Body of pancreas (tissue), 4 donors: ENCODE measurements around the gene TENT4B. TPM values are rescaled to one million over a fixed set of nuclear protein-coding genes. Genes with fewer than 3 reads are reported as not detected.

Source experiments
- ATAC-seq: fragments of 150-250 bp; one replicate; pipeline ENCODE4 v1.9.1; 2016
- DNase-seq, 4 donors: peaks; one replicate each; pipeline ENCODE4 v3.0.0-alpha.2; 2019
- H3K27ac ChIP-seq, 4 donors: fragments of 200-600 bp; sonication (generic); 1 replicate in 3 of 4; 2 replicates in 1 of 4; pipeline versions ENCODE4 v1.5.1 to v1.6.1; 2016 to 2019; ENCODE audit warnings: mild to moderate bottlenecking in 1 of 4, mixed read lengths in 1 of 4, moderate library complexity in 1 of 4
- H3K27me3 ChIP-seq, 2 donors: fragments of 200-600 bp; sonication (generic); one replicate each; pipeline ENCODE4 v1.6.0; 2016; ENCODE audit warnings: mild to moderate bottlenecking in 1 of 2
- H3K36me3 ChIP-seq, 2 donors: fragments of 200-600 bp; sonication (generic); replicated peaks in 1 of 2; 2 replicates each; pipeline ENCODE4 v1.5.1; 2016; ENCODE audit warnings: low read depth in 2 of 2; ENCODE audit not compliant: insufficient read depth in 1 of 2
- H3K4me1 ChIP-seq: fragments of 200-600 bp; sonication (generic); one replicate; pipeline ENCODE4 v1.6.0; 2016
- H3K4me3 ChIP-seq, 2 donors: fragments of 200-600 bp; sonication (generic); 1 replicate in 1 of 2; 2 replicates in 1 of 2; pipeline ENCODE4 v1.5.1; 2016 to 2019
- H3K9me3 ChIP-seq, 3 donors: fragments of 200-600 bp; sonication (generic); 1 replicate in 2 of 3; 2 replicates in 1 of 3; pipeline ENCODE4 v1.5.1; 2016
- POLR2A ChIP-seq, 3 donors: fragments of 450-650 bp; IDR thresholded peaks; one replicate each; pipeline ENCODE4 v1.6.1; 2016; ENCODE audit warnings: antibody characterized with exemption in 3 of 3, mild to moderate bottlenecking in 2 of 3
- WGBS, 2 donors: methylation state at CpG; one replicate each; pipeline ENCODE4 v1.1.5; 2017; 5-methylcytosine and 5-hydroxymethylcytosine counted together
- intact Hi-C: fragments of 100-400 bp; cut with DNase I; formaldehyde crosslinking; loops from one replicate; pipeline ENCODE4 v1.15.1; 2023
- total RNA-seq, 2 donors: library from RNA; depleted of rRNA; stranded (reverse); fragments of >200 nt; gene quantifications; one replicate each; pipeline ENCODE4 v1.1.0, GENCODE V29; 2016
- TF ChIP-seq, protein P1 (sequence below), 7 experiments: fragments of 450-650 bp in 4 of 7; fragments of 200-600 bp in 3 of 7; sonication (generic) in 3 of 7; IDR thresholded peaks; one replicate each; pipeline ENCODE4 v1.5.1; 2016 to 2019; ENCODE audit warnings: antibody characterized with exemption in 7 of 7

The TENT4B gene
- total RNA-seq, 2 donors from 2014 or later, result 2.0 to 7.0 TPM

DNA sequence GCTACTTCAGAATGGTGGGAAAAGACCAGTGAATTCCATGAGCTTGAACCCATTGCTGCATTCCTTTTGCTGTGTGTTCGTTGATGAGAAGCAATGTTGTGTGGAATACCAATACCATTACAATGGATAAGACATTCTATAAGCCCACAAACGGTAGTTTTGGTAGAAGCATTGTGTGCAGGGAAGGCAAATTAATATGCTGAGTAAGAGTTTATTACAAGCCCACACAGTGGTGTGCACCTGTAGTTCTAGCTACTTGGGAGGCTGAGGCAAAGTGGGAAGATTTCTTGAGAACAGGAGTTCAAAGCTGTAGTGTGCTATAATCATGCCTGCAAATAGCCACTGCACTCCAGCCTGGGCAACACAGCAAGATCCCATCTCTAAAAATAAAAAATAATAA is 19.9 kb upstream of the TENT4B start:
- Histone ChIP-seq H3K4me3 (no peak overlapping the region), H3K27ac (no peak overlapping the region), H3K9me3 (no peaks in the 10 kb centered on the region), H3K4me1 (no peaks in the 10 kb centered on the region), H3K36me3 (no peaks in the 10 kb centered on the region), H3K27me3 (no peaks in the 10 kb centered on the region)
- TF ChIP-seq, protein P1, sequence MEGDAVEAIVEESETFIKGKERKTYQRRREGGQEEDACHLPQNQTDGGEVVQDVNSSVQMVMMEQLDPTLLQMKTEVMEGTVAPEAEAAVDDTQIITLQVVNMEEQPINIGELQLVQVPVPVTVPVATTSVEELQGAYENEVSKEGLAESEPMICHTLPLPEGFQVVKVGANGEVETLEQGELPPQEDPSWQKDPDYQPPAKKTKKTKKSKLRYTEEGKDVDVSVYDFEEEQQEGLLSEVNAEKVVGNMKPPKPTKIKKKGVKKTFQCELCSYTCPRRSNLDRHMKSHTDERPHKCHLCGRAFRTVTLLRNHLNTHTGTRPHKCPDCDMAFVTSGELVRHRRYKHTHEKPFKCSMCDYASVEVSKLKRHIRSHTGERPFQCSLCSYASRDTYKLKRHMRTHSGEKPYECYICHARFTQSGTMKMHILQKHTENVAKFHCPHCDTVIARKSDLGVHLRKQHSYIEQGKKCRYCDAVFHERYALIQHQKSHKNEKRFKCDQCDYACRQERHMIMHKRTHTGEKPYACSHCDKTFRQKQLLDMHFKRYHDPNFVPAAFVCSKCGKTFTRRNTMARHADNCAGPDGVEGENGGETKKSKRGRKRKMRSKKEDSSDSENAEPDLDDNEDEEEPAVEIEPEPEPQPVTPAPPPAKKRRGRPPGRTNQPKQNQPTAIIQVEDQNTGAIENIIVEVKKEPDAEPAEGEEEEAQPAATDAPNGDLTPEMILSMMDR (IDR thresholded peaks at IDR 0.05), result no peak
- no peak for TF ChIP-seq POLR2A (IDR thresholded peaks at IDR 0.05)
- intact Hi-C loops, result no loop called here
- ATAC-seq, result no peak
- no peak for DNase-seq
- WGBS, 2 donors, result 18 to 23% methylated on average over 2 of the region's 2 CpGs

DNA sequence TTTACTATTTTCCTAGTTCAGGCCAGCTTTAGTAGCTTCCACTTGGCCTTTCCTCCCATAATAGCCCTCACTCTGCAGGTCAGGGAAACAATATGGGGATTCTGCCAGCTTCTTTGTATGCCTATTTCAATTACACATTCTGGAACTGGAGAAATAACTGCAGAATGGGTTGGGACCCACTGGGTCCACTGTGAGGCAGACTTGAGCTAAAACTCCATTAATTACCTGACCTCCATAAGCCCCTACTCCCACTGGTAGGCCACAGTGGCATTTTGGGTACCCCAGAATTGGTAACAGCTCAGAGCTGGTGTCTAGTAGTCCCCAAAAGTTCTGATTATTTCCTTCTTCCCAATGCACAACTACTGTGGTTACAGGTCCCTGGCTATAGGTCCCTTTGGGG is 16.7 kb upstream of the TENT4B start:
- intact Hi-C loops, result no loop called here
- Histone ChIP-seq H3K4me1 (no peaks in the 10 kb centered on the region), H3K9me3 (no peaks in the 10 kb centered on the region), H3K27me3 (no peaks in the 10 kb centered on the region), H3K36me3 (no peaks in the 10 kb centered on the region), H3K4me3 (no peak overlapping the region), H3K27ac (no peak overlapping the region)
- ATAC-seq (no peak), DNase-seq (no peak)
- TF ChIP-seq, protein P1 (IDR thresholded peaks at IDR 0.05), result no peak
- no peak for TF ChIP-seq POLR2A (IDR thresholded peaks at IDR 0.05)

DNA sequence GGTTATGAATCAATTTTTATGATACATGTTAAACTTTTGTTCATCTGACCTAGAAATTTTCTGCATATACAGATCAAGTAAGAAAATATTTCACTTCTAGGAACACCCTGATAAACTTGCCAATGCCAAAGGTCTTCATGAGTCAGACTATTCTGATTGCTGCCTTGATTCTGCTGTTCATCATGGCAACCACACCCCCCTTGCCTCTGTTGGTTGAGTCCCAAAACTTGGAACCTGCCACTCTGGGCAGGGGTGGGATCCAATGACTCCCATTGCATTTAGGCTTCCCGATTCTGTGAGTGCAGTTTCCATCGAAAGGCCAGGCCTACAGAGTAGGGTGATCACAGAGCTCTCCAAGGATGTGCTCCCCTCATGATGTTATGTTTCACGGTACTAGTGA is 15.8 kb upstream of the TENT4B start:
- Histone ChIP-seq H3K4me3 (no peak overlapping the region), H3K9me3 (no peaks in the 10 kb centered on the region), H3K4me1 (no peaks in the 10 kb centered on the region), H3K27me3 (no peaks in the 10 kb centered on the region), H3K36me3 (no peaks in the 10 kb centered on the region), H3K27ac (no peak overlapping the region)
- TF ChIP-seq, protein P1 (IDR thresholded peaks at IDR 0.05), result no peak
- TF ChIP-seq POLR2A (IDR thresholded peaks at IDR 0.05), result no peak
- intact Hi-C loops, result no loop called here
- no peak for DNase-seq
- ATAC-seq, result no peak
- WGBS, 2 donors, result 87% methylated on average over 3 of the region's 3 CpGs; no CpG with 5 or more reads in 1 of the 2 donors

DNA sequence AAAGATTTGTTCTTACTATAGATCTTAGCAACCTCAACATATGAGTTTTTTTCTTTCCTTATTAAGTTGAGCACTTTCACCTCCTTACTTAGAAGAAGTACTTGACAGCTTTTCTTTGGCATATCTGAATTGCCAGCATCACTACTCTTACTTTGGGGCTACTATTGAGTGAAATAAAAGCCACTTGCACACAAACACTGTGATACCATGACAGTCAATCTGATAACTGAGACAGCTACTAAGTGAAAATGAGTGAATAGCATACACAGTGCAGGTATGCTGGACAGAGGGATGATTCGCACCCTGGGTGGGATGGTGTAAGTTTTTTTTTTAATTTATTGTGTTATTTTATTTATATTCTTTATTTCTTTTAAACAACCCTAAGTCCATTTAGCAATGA is 13.5 kb upstream of the TENT4B start:
- WGBS, 2 donors, result 82 to 92% methylated on average over 1 of the region's 1 CpG
- intact Hi-C loops, result no loop called here
- TF ChIP-seq, protein P1 (IDR thresholded peaks at IDR 0.05), result no peak
- TF ChIP-seq POLR2A (IDR thresholded peaks at IDR 0.05), result no peak
- ATAC-seq (no peak), DNase-seq (no peak)
- Histone ChIP-seq H3K9me3 (no peaks in the 10 kb centered on the region), H3K36me3 (no peaks in the 10 kb centered on the region), H3K27me3 (no peaks in the 10 kb centered on the region), H3K4me1 (no peaks in the 10 kb centered on the region), H3K4me3 (no peak overlapping the region), H3K27ac (no peak overlapping the region)

DNA sequence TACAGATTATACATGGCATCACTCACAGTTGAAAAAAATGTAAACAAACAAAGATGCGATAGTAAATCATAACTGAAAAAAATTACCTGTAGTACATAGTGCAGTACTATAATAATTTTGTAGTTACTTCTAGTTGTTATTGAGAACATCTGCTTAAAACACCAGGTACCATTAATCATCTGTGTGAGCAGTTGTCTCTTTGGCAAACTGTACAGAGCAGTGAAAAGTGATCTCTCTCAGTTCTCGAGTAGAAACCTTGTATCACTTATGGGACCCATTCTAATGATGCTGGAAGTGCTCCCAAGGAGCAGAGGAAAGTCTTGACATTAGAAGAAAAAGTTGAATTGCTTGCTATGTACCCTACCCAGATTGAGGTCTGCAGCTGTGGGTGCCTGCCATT is 8.9 kb upstream of the TENT4B start:
- no peak for ATAC-seq
- no peaks in the 10 kb centered on the region for H3K36me3 ChIP-seq
- 43 to 62% methylated on average over 2 of the region's 2 CpGs for WGBS, 2 donors

More for the DNA sequence above, 8.9 kb upstream of the TENT4B start:
- TF ChIP-seq POLR2A (IDR thresholded peaks at IDR 0.05), result no peak
- TF ChIP-seq, protein P1 (IDR thresholded peaks at IDR 0.05), result no peak
- no peaks in the 10 kb centered on the region for H3K27me3 ChIP-seq
- H3K4me3 ChIP-seq, result no peak overlapping the region
- H3K9me3 ChIP-seq, result no peaks in the 10 kb centered on the region
- intact Hi-C loops, result loop anchor here (10.0 kb wide), 1 partner anchor 79 kb away; the partner anchor contains the start of gene HEATR3
- H3K27ac ChIP-seq, result no peak overlapping the region
- H3K4me1 ChIP-seq, result peaks cover 20% of the 10 kb centered on the region
- DNase-seq, result no peak
